Urinary bladder (tissue), 4 donors: ENCODE results near the gene ERAP2. TPM values are rescaled to one million over a fixed set of nuclear protein-coding genes. Genes with fewer than 3 reads are reported as not detected.
"Not testable (repeated sequence)": the region's sequence is repeated elsewhere in the genome, so short reads cannot be mapped to it uniquely, and the experiment has no call there.

Experiments used
- DNase-seq: peaks from one replicate; pipeline ENCODE4 v3.0.0-alpha.2; 2015; ENCODE audit errors: extremely low spot score
- H3K27ac ChIP-seq: one replicate; pipeline ENCODE4 v1.5.1; 2013; ENCODE audit warnings: low read depth, mild to moderate bottlenecking, moderate library complexity
- H3K36me3 ChIP-seq: one replicate; pipeline ENCODE4 v1.6.1; 2013; ENCODE audit warnings: mild to moderate bottlenecking, moderate library complexity; ENCODE audit not compliant: insufficient read depth
- H3K4me1 ChIP-seq: one replicate; pipeline ENCODE4 v1.6.1; 2013; ENCODE audit warnings: mild to moderate bottlenecking, moderate library complexity; ENCODE audit not compliant: insufficient read depth
- H3K4me3 ChIP-seq: one replicate; pipeline ENCODE4 v1.5.1; 2013; ENCODE audit warnings: low read depth, low read length
- WGBS: extraction: QIAGEN DNeasy Blood & Tissue Kit; methylation state at CpG from one replicate; pipeline ENCODE4 v1.1.7; 2013; 5-methylcytosine and 5-hydroxymethylcytosine counted together
- polyA plus RNA-seq: library from polyadenylated mRNA; stranded (reverse); fragments of 200-250 nt; gene quantifications from one replicate; pipeline ENCODE4 v1.2.3, GENCODE V29; 2013
- total RNA-seq: library from RNA; depleted of rRNA; stranded (reverse); fragments of >200 nt; gene quantifications from one replicate; pipeline ENCODE4 v1.2.3, GENCODE V29; 2014
- donor health status: healthy with polysubstance abuse.
- donor health status: healthy.

ERAP2 gene
- total and polyA plus RNA-seq, 2 donors: 13.0 to 53.2 TPM

GRCh38 chr5:96871027-96871399 is 5.3 kb upstream of the ERAP2 start:
- no peaks in the 10 kb centered on the region for H3K4me1 ChIP-seq
- no peak for DNase-seq
- no peaks in the 10 kb centered on the region for H3K36me3 ChIP-seq
- 81% methylated on average over 2 of the region's 2 CpGs for WGBS
- H3K27ac ChIP-seq: no peak overlapping the region
- H3K4me3 ChIP-seq: no peak overlapping the region

DNA sequence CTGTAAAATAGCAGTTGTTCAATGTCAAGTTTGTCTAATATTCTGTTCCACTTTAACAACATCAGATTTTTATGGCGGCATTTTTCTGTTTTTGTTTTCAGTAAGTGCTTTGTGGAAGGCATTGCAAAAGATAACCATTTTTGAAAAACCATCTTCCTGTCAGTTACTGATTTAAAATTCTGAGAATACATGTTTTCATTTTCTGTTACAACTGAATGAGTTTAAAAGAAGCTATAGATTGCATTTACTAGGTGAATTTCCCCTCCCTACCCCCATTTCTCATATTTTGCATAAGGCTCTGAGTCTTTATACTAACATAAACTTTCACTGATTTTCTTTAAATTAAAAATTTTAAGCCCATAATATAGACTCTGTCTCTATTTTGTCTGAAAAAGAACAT is 4.6 kb upstream of the ERAP2 start:
- no peak overlapping the region for H3K27ac ChIP-seq
- DNase-seq: no peak
- WGBS: 95% methylated on average over 1 of the region's 1 CpG
- no peaks in the 10 kb centered on the region for H3K36me3 ChIP-seq
- H3K4me3 ChIP-seq: no peak overlapping the region
- no peaks in the 10 kb centered on the region for H3K4me1 ChIP-seq

DNA sequence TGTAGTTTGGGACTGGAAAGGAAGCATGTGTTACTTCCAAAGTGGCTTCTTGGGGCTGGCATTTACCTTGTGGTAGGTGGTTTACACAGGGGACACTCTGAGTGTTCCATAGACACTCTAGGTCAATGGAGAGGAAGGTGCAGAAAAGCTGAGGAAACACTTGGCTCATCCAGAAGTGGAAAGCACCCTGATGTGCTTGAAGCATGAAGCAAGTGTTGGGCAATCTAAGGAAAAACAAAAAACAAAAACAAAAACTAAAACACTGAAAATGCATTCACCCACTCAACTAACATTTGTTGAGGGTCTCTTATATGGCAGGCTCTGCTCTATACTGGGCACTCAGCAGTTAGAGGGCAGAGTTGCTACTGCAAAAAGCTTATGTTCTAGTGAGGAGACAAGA is 2.9 kb upstream of the ERAP2 start:
- H3K36me3 ChIP-seq: no peaks in the 10 kb centered on the region
- H3K4me1 ChIP-seq: no peaks in the 10 kb centered on the region
- DNase-seq: no peak
- H3K27ac ChIP-seq: no peak overlapping the region
- H3K4me3 ChIP-seq: no peak overlapping the region

- H3K4me1 ChIP-seq: no peaks in the 10 kb centered on the region
- H3K27ac ChIP-seq: no peak overlapping the region
- H3K4me3 ChIP-seq: no peak overlapping the region
- no peak for DNase-seq
- no peaks in the 10 kb centered on the region for H3K36me3 ChIP-seq
- WGBS: 97% methylated on average over 2 of the region's 2 CpGs
Measured at GRCh38 chr5:96874631-96875030, 1.7 kb upstream of the ERAP2 start.

DNA sequence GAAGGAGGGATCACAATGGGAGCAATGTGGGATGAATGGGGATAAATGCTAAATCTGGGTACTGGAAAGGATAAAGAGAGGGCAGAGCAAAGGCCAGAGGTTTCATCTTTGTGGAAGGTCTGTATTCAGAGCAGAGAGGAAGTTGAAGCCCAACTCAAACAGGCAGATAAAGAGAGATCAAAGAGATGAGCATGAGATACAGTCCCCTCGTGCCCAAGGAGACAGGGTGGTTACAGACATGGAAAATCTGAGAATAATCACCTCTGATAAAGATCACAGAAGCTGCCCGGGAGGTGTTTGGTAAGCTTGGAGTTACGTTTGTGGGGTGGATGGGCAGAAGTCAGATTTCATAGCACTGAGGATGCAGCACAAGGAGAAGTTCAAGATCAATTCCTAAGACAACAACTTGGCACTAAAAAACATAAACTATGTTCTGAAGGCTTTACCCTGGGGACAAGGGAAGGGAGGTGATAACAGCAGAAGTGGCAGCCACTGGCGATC is 459 bp upstream of the ERAP2 start:
- 11% methylated on average over 4 of the region's 4 CpGs for WGBS
- Histone ChIP-seq H3K4me3 (peak overlapping the region; percentile 53), H3K36me3 (no peaks in the 10 kb centered on the region), H3K4me1 (no peaks in the 10 kb centered on the region), H3K27ac (no peak overlapping the region)
- no peak for DNase-seq

DNA sequence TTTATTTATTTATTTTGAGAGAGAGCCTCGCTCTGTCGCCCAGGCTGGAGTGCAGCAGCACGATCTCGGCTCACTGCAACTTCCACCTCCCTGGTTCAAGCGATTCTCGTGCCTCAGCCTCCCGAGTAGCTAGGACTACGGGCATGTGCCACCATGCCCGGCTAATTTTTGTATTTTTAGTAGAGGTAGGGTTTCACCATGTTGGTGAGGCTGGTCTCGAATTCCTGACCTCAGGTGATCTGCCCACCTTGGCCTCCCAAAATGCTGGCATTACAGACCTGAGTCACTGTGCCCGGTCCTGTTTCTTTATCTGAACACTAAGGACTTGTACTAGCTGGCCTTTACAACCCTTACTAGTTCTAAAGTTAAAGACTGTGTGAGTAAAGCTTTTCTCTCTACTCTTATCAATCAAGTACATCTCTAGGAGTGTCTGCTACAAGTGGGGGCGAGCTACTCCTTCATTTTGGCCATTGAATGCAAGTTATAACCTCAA is 723 bp downstream of the ERAP2 start:
- not testable (repeated sequence) for H3K36me3 ChIP-seq, DNase-seq, H3K4me1 ChIP-seq, H3K27ac ChIP-seq
- peak overlapping the region; percentile 53 for H3K4me3 ChIP-seq
- WGBS: 58% methylated on average over 12 of the region's 12 CpGs

DNA sequence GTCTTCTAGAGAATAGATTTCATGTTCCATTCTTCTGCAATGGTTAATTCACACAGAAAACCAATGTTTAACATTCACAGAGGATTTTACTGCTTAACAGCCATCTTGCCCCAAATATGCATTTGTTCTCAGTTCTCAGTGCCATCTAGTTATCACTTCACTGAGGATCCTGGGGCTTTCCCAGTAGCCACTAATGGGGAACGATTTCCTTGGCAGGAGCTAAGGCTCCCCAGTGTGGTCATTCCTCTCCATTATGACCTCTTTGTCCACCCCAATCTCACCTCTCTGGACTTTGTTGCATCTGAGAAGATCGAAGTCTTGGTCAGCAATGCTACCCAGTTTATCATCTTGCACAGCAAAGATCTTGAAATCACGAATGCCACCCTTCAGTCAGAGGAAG is 3.4 kb downstream of the ERAP2 start:
- DNase-seq: no peak
- no peak overlapping the region for H3K4me3 ChIP-seq
- H3K4me1 ChIP-seq: no peaks in the 10 kb centered on the region
- 86% methylated on average over 3 of the region's 3 CpGs for WGBS
- peaks cover 1% of the 10 kb centered on the region for H3K36me3 ChIP-seq
- H3K27ac ChIP-seq: no peak overlapping the region

DNA sequence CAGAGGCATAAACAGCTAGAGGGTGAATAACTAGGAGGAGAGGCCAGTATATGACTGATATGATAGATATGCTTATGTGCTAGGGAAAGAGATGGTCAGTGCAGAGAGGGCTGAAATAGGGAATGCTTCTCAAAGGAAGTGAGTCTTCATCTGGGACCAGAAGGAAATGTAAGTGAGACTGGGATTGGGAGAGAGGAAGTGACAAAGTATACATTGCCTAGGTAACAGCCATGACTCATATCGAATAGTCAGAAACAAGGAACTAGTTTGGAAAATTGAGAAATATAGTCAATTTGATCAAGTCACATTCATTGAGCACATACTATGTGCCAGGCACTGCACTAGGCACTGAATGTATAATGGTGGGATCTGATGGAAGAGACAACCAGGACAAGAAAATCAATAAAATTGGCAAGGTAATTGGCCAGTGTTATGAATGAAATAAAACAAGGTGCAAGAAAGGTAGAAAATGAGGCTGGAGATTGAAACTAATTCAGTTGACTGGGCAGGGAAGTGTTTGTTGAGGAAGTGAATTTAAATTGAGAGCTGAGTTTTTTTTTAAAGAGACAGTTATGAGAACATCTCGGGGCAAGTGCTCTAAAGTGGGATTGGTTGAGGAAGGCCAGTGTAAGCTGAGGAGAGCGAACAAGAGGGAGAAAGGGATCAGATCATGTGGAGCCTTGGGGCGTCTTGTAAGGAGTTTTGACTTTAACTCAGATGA is 4.3 kb downstream of the ERAP2 start:
- Histone ChIP-seq H3K4me1 (no peaks in the 10 kb centered on the region), H3K27ac (no peak overlapping the region), H3K4me3 (no peak overlapping the region), H3K36me3 (peaks cover 1% of the 10 kb centered on the region)
- 91% methylated on average over 4 of the region's 4 CpGs for WGBS
- DNase-seq: no peak

- no peaks in the 10 kb centered on the region for H3K4me1 ChIP-seq
- H3K4me3 ChIP-seq: no peak overlapping the region
- H3K36me3 ChIP-seq: peaks cover 1% of the 10 kb centered on the region
- WGBS: 64% methylated on average over 2 of the region's 2 CpGs
- H3K27ac ChIP-seq: no peak overlapping the region
- DNase-seq: no peak
Measured at GRCh38 chr5:96881511-96882115, 5.3 kb downstream of the ERAP2 start.

DNA sequence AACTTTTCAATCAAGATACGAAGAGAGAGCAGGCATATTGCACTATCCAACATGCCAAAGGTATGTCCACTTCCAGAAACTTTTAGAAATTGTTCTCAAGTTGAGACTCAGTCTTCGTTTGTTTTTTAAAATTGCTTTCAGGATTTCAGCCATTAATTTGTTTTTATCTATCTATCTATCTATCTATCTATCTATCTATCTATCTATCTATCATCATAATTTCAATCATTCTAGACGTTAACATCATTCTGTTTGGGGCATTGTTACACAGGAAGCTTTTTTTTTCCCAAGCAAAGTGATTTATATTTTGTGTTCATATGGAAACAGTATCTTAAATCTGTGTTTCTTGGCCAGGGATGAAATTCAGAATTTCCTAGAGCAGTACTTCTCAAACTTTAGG is 7.6 kb downstream of the ERAP2 start:
- WGBS: 88% methylated on average over 3 of the region's 3 CpGs
- no peak for DNase-seq
- Histone ChIP-seq H3K36me3 (peaks cover 1% of the 10 kb centered on the region), H3K4me1 (no peaks in the 10 kb centered on the region), H3K4me3 (no peak overlapping the region), H3K27ac (no peak overlapping the region)

DNA sequence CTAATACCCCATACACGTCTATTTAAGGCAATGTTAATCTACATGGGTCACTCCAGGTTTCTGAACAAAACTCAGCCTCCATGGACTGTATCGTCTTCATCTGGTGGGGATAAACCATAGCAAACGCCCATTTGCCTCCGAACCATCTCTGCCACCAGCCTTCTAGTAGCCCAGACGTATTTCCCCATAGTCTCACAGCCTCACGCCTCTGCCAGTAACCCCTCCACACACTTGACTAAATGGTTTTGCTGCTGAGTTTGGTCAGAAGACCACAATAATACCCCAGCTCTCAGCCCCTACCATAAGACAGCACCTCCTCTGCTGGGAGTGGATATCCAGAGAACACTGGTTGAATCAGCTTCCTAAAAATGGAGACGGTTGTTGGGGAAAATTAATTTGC is 8.7 kb downstream of the ERAP2 start:
- Histone ChIP-seq H3K27ac (no peak overlapping the region), H3K4me3 (no peak overlapping the region), H3K36me3 (peaks cover 4% of the 10 kb centered on the region), H3K4me1 (no peaks in the 10 kb centered on the region)
- no peak for DNase-seq
- WGBS: 82% methylated on average over 7 of the region's 7 CpGs

DNA sequence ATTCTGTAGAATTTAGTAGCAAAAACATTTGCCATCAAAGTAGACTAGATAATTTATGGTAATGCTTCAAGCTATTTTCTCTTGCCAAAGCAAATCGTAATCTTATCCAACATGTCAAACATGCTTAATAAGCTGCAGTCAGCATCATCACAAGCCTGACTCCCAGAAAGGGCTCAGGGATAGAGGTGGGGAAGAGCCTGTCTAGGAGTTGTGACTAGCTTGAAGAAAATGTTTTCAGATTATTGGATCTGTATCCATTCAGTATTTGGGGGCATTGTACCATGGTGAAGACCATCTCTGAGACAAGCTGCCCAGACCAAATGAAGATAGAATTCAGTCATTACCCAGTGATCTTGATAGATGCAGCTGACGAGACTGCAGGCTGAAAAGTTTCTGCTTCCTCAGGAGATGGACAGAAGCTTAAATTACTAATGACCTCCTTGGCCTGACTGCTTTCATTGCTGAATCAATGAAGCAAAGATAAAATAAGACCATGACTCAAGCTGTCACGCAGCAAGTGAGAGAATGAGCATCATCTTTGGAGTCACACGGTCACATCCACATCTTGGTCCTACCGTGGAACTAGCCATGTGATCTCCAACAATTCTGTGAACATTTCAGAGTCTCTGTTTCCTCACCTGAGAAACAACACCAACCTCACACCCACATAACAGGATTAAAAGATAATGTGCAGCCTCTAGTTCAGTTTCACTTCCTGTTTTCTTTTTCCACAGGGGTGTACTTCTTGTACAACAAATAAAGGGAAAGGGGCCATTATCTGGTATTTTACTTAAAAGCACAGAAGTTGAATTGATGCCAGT is 9.4 kb downstream of the ERAP2 start:
- peaks cover 4% of the 10 kb centered on the region for H3K36me3 ChIP-seq
- no peak overlapping the region for H3K27ac ChIP-seq
- H3K4me1 ChIP-seq: no peaks in the 10 kb centered on the region
- no peak for DNase-seq
- H3K4me3 ChIP-seq: no peak overlapping the region
- WGBS: 76% methylated on average over 5 of the region's 5 CpGs

DNA sequence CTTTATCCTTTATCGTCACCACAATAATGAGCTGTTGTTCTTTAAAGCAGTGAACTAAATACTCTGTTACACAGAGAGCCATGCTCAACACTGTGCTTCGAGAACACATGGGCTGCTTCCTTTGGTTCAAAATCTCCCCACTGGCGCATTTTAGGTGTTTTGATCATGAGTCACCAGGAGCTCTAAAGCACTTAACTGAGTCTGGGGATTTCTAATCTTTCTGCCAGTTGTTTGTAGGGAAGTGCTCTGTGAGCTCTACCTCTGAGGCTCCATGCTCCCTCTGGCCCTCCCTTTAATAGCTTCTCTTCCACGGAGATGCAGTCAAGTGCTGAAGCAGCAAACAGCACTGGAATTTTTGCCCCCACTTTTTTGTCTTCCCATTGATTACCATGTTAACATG is 17.0 kb downstream of the ERAP2 start:
- Histone ChIP-seq H3K36me3 (peaks cover 3% of the 10 kb centered on the region), H3K27ac (no peak overlapping the region), H3K4me3 (no peak overlapping the region), H3K4me1 (no peaks in the 10 kb centered on the region)
- 75% methylated on average over 4 of the region's 4 CpGs for WGBS
- no peak for DNase-seq

DNA sequence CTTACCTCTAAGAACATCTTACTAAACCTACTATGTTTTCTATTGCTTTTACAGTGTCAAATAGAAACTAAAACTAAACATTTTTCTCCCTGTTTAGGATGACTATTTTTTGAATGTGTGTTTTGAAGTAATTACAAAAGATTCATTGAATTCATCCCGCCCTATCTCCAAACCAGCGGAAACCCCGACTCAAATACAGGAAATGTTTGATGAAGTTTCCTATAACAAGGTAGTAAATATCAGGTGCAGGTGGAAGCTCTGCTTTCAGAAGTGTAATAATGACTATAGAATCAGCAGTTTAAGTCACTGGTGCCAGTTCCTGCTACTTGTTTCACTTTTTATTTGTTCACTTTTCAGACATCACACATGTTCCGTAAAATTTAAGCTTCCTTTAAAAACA is 20.0 kb downstream of the ERAP2 start:
- Histone ChIP-seq H3K4me3 (no peak overlapping the region), H3K4me1 (no peaks in the 10 kb centered on the region), H3K27ac (no peak overlapping the region), H3K36me3 (no peaks in the 10 kb centered on the region)
- 81% methylated on average over 4 of the region's 4 CpGs for WGBS
- no peak for DNase-seq
